Tongue (tissue), 2 donors: ENCODE data around the gene TMCC1. TPM values are rescaled to one million over a fixed set of nuclear protein-coding genes. Genes with fewer than 3 reads are reported as not detected.
"Not testable (repeated sequence)": the region's sequence is repeated elsewhere in the genome, so short reads cannot be mapped to it uniquely, and the experiment has no call there.

Experiments
- DNase-seq: peaks from one replicate; pipeline ENCODE4 v3.0.0-alpha.2; 2015
- total RNA-seq: library from RNA; depleted of rRNA; stranded (reverse); fragments of >200 nt; gene quantifications from one replicate; pipeline ENCODE4 v1.2.3, GENCODE V29; 2014

Gene TMCC1
- total RNA-seq: 49.1 TPM

DNA sequence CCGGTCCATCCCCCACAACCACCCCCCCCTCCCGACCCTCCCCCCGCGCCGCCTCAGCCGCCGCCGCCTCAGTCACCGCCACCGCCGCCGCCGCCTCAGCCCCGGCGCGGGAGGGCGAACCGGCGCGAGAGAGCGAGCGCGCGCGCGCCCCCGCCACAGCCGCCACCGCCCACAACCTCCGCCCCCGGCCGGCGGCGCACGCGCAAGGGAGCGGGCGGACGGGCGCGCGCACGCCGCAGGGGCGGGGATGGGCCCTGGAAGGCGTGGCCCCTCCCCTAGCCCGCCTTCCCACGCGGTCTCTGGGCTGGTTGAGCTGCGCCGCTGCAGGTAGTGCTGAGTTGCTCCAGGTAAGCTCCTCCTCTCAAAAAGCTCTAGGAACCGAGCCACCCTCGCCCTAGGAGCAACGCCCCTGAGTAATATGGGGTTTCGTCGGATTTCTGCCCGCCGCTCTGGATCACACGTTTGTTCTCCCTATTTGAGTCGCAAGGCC, at the start of gene TMCC1:
TMCC1 (minus strand) TSS at position 131 of the 490 bp plus-strand sequence.
- DNase-seq: peak; percentile 95

DNA sequence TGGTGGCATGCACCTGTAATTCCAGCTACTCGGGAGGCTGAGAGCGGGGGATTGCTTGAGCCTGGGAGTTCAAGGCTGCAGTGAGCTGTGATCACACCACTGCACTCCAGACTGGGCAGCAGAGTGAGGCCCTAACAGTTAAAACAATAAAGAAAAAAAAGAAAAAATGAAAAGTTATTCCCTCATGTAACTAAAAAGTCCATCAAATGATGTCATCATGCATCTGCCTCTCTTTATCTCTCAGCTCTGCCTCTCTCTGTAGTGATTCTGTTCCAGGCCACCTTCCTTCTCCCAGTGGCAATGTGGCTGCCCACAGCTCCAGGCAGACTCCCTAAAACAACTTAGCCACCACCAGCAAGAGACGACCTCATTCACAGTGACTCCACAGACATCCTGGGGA, 49.5 kb upstream of the TMCC1 start:
- no peak for DNase-seq

DNA sequence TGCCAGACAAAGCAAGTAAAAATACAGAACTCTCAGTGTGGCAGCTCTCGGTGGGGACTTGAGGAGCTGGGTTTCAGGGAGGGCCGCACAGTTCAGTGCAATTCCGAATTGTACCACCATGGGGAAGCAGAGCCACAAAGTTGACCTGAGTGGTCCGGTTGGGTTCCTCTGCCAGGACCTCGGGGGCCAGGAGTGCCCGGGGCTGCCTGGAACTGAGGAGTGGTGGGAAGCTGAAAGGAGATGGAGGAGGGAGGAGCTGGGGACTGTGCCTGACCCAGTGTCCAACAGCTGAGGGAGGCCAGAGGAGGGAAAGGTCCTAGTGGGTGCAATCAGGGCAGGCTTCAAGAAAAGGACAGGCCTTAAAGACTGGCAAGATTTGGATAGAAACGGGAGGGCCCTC, 48.8 kb upstream of the TMCC1 start:
- peak; percentile 83 for DNase-seq

DNA sequence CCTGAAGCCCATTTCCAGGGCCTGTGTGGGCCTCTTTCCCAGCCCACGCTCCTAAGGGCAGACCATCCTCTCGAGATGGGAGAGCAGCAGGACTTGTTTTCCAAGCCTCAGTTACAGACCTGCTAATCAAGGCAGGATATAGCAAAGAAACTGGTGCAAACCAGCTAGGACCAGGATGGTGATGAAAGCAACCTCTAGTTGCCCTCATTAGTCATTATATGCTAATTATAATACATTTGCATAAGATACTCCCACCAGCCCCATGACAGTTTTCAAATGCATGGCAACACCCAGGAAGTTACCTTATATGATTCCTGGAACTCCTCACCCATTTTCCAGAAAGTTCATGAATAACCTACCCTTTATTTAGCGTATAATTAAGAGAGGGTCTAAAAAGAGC, 46.6 kb upstream of the TMCC1 start:
- no peak for DNase-seq

DNA sequence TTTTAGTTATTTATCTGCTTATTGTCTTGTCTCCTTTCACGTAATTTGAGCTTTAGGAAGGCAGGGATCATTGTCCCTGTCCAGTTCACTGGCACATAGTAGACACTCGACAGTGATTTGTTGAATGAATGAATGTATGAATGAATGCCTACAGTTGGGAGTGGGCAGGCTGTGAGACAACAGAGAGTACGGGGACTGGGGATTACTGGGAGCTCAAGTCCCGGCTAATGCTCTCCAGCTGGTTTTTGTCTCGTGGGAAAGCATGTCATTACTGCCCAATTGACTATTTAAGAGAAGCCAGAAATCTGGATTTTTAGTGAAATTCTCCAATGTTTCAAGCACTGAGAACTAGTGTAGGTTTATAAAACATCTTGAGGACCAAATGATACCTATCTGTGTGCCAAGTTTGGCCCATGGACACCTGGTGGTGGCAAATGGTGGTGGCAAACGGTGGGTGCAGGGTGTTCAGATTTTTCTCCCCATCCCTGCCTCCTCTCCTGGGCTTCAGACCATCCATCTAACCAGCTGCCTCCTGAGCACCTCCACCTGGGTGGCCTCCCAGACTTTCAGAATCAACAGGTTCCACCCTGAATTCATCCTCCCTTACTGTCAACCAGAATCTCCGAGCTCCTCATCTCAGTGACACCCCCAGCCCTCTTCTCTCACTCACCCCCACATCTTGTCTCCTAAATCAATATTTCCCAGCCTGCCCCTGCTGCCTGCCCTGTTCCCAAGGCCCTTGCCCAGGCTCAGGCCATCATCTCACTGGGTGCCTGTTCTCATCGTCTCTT, 44.8 kb upstream of the TMCC1 start:
- DNase-seq: no peak

DNA sequence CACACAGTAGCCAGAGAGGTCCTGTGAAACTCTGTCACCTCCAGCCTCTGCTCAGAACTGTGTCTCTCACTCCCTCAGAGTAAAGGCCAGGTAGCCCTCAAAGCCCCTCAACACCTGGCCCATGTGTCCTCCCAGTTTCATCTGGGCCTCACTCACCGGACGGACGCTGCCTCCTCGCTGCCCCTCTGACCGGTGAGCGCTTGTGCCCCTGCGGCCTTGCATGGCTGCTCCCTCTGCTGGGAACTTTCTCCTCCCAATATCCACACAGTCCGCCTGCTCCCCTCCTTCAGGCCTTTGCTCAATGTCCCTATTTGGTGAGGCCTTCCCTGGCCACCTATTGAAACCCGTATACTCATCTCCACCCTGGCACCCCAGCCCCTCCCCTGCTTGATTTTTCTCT, 44.2 kb upstream of the TMCC1 start:
- DNase-seq: no peak

DNA sequence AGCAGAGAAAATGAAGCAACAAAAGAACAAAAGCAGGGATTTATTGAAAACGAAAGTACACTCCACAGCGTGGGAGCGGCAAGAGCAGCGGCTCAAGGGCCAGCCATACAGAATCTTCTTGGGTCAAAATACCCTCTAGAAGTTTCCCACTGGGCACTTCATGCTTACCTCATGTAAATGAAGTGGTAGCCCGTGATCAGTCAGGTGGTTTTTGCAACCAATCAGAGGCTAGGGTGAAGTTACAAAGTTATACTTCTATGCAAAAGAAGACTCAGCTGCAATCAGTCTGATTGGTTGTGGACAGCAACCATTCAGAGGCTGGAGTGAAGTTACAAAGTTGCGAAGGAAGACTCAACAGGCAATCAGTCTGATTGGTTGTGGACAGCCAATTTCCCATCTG, 43.2 kb upstream of the TMCC1 start:
- peak; percentile 34 for DNase-seq

DNA sequence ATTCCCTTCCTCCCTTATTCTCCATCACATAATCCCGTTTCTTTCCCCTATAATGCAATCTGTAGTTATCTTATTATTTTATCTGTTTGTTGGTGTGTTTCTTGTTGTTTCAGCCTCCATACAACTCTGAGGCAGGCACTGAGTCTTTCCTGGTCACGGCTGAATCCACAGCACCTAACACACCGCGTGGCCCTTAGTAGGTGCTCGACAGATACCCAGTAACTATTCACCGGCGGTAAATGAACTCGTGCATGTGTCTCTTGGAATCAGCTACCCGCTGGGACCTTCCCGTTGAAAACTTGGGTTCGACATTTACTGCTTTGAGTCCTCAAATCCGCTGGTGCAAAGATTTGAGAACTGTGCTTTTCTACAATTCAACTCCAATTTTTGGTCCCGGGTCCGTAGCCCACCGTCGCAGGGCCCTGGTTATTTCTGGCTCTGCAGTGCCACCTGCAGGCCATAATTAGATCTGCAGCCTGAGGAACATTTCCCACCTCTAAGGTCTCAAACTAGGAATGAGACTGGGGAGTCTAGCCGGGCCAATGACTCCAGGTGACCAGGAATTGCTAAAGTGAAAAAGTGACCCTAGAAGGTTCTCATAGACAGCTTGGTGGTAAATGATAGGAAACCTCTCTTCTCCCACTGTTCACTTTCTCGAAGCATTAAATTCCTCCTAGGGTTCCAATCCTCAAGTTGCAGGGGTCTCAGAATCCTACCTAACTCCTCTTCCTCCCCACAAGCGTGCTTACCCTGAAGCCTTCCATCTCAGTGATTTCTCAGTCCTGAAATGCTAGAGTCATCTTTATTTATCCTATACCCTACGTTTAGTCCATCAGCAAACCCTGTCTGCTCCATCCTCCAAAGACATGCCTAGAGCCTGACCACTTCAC, 41.0 kb upstream of the TMCC1 start:
- DNase-seq: peak; percentile 71

DNA sequence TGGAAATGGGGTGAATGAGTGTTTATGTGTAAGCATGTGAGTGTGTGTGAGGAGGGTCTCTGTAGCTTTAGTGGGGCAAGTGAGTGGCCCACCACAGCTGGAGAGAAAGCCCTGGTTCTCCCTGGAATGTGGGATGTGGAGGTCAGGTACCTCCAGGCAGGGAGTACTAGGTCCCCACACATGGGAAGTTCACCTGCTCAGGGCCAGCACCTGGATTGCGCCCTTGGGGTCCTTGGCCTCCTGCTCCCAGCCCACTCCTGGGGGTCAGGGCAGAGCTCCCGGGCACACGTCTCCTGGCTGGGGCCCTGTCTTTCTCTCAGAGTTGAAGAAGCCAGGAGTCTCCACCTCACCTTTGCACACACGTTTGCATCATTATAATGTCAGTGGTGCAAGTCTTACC, 40.0 kb upstream of the TMCC1 start:
- no peak for DNase-seq

DNA sequence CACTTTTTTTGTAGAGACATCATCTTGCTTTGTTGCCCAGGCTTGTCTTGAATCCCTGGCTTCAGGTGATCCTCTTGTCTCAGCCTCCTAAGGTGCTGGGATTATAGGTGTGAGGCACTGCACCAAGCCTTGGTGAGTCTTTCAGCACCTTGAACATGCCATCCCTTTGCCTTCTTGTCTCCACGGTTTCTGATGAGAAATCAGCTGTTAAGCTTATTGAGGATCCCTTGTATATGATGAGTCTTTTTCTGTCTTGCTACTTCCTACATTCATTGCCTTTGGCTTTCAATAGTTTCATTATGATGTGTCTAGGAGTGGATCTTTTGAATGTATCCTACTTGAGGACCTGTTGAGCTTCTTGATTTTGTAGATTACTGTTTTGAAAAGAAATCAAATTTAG, 35.9 kb upstream of the TMCC1 start:
- DNase-seq: no peak

DNA sequence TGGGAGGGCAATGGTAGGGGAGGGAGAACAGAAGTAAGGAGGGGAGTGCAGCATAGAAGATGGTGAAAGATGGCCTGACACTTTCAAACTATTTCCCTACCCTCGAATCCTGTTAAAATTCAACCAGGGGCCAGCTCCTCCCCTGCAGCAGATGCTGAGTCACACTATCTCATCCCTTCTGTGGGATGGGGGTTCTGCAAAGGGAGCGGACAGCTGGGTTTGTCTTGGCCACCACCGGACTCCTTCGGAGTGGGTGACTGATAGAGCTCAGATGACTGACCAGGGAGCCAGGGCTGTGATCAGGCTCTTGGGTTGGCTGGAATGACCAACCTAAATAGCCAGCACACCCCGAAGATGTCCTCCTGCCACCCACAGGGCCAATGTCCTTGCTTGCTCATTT, 33.6 kb upstream of the TMCC1 start:
- DNase-seq: no peak

DNA sequence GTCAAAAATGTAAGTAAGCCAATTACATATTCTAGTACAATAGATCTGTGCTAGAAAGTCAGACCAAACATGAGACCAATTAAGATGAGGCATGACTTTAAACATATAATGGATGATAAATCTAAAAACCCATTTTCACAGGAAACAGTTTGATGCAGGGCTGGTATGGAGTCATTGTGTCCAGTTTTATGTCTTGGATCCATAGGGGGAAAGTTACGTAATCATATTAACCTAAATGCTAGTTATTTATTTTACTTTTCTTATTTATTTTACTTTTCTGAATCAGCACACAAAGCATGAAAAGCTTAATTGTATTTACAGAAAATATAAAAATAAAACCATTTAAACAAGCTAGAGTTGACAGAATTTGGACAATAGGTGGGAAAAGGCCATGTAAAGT, 26.3 kb upstream of the TMCC1 start:
- no peak for DNase-seq

DNA sequence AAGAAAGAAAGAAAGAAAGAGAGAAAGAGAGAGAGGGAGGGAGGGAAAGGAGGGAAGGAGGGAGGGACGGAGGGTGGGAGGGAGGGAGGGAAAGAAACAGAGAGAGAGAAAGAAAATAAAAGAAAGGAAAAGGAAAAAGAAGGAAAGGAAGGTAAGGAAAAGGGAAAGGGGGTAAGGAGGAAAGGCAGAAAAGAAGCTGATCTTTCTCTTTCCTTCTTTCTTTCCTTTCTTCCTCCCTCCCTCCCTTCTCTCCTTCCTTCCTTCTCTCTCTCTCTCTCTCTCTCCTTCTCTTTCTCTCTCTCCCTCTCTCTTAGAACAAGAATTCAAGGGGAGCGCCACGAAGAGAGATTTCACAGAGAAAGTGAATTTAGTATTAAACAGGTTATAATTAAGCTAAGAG, 25.8 kb upstream of the TMCC1 start:
- no peak for DNase-seq

DNA sequence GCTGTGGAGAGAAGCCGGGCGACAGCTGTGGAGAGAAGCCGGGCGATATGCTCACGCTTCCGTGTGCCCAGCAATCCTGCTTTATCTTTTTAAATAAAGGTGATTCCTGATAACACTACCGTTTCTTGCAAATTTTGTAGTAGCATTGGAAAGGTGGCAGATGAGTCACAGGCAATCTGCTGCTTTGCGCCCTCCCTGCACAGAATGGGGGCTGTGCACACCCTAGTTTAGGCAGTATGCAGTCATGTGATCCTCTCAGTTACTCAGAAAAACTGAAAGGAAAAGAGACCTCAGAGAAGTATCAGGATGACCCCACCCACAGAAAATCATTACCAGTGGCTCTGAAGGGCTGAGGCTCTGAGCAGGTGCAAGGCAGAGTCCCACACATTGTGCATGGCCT, 24.9 kb upstream of the TMCC1 start:
- DNase-seq: no peak

DNA sequence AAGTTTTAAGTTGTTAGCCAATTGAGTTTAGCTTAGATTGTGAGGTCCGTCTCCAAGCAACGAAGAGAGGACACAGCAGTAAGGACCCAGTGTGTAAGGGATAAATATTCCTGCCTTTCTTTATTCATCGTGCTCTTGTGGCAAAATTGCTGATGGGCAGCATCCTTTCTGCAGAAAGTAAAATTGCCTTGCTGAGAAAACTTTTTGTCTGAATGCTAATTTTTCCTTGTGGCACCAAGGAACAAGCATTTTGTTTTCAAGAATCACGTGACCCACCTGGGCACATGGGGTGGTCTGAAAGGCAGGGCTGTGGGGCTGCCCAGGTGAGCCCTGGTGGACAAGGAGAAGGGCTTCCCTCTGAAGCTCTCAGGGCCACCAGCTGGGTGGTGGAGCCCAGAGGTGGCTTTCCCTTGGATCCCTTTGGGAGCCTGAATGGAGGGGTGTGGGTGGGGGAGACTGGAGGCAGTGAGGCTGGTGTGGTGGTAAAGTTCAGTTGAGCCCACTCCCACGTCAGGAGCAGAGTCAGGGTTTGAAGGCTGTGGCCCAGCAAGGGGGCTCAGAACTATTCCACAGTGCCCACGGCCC, 24.0 kb upstream of the TMCC1 start:
- no peak for DNase-seq

DNA sequence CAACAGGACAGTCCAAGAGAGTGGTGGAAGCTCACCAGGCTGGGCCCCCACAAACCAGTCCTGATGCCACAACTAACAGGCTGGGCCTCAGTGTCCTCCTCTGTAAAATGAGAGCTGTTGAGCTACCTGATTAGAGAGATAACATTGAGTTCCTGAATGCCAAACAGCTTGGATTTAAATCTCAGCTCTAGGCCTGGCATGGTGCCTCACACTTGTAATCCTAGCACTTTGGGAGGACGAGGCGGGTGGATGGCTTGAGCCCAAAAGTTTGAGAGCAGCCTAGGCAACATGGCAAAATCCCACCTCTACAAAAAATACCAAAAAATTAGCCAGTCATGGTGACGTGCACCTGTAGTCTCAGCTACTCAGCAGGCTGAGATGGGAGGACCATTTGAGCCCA, 20.1 kb upstream of the TMCC1 start:
- DNase-seq: no peak

DNA sequence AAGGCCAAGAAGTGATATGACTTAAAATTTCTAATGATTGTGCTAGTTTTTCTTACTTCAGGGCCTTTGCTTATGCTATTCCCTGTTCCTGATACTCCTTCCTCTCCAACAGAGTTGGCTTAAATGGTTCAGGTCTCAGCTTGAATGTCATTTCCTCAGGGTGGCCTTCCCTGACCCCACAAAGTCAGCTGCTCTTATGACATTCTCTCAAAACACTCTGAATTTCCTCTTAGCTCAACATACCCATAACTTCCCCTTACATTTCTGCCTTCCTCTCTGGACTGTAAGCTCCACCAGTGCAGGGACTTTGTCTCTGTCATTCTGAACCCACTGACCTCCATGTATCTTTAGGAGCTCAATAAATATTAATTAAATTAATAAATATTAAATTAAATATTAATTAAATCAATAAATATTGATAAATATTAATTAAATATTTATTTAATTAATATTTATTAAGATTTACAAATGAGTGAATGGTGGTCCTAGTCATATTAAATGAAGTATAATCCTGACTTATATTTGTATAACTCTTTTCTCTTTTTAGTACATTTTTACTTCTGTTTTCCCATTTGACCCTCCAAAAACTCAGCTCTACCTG, 17.9 kb upstream of the TMCC1 start:
- DNase-seq: no peak

DNA sequence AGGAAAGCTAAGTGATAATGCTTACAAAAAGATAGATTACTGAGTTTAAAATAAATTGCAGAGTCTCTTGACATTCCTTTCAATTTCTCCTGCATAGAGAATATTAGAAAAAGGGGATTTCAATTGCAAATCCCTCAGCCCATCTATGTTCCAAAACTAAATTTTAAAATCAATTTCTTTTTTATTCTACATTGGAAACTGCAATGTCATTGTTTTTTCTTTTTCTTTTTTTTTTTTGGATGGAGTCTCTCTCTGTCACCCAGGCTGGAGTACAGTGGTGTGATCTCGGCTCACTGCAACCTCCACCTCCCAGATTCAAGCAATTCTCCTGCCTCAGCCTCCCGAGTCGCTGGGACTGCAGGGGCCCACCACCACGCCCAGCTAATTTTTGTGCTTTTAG, 15.7 kb upstream of the TMCC1 start:
- not testable (repeated sequence) for DNase-seq

DNA sequence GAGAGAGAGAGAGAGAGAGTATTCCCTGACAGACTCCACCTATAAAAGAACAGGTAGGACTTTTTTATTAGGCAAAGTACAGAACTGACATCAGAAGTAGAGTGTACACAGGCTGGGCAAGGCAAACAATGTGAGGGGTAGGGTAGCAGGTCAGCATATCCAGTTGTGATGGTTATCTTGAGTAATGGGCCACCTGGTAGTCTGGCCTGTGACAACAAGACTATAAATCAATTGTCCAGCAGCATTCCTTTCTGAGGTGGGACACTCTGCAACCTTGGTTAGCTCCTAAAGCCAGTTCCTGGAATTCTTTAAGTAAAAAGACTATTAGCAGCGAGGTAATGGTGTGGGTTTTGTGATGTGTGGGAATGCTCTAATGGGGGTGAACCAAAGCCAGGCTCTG, 14.9 kb upstream of the TMCC1 start:
- DNase-seq: no peak

DNA sequence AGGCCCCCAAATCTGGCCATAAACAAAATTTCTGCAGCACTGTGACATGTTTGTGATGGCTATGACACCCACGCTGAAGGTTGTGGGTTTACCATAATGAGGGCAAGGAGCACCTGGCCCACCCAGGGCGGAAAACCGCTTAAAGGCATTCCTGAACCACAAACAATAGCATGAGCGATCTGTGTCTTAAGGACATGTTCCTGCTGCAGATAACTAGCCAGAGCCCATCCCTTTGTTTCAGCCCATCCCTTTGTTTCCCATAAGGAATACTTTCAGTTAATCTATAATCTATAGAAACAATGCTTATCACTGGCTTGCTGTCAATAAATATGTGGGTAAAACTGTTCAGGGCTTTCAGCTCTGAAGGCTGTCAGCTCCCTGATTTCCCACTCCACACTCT, 7.8 kb upstream of the TMCC1 start:
- not testable (repeated sequence) for DNase-seq

DNA sequence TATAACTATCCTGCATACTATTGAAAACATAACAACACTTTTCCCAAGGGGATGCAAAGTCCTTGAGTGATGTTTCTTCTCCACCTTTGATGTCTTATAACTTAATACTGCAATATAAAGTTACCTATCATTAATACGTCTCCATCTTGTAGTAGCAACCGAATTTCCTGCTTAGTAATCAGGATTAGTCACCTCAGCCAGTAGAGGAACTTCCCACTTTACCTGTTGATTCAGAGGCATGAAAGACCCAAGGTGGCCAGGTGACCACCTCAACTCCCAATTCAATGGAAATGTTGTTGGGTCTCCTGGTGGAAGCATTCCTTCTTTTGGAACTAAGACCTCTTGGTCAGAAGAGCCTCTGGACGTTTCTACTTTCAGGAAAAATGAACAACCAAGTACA, 3.5 kb upstream of the TMCC1 start:
- no peak for DNase-seq

DNA sequence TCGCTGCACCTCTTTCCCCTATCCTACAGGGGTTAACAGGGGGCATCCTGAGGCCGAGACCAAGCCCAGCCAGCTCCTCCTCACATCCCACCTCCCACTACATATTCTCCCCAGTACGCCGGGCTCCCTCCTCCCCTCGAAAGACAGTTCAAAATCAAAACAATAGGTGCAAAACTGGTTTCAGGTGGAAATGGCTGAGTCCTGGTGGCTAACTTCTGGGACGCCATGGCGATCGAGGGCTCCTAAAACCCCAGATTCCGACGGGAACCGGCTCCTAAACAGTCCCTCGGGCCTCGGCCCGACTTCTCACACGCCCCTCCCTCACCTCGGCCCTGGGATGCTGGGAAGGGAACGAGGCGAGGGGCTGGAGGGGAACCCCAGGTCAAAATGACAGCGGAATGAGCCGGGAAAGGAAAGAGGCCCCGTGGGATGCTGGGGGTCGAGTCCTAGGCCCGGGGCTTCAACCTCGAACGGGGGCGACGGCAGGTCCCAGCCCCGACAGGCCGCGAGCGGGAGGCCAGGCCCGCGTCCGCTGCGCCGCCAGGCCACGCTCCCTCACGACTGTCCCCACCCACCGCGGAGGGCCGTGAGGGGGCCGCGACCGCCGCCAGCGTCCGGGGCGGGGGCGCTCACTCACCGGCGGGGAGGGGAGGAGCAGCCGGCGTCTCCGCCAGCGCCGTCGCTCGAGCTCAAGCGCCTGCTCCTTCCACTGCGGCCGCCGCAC, 492 bp downstream of the TMCC1 start:
- DNase-seq: peak; percentile 85
